DND-41 (cell line): ENCODE data around the gene HSPBP1.

ENCODE experiments used
- ATAC-seq: fragments of 200-7000 bp; cut with Tn5 transposase; 3 replicates; pipeline ENCODE4 v1.9.1; 2021; ENCODE audit warnings: low read depth; ENCODE audit not compliant: insufficient read depth
- DNase-seq: peaks from one replicate; pipeline ENCODE4 v3.0.0-alpha.2; 2020
- H2AFZ ChIP-seq: 2 replicates; pipeline ENCODE4 v1.6.0; 2012; ENCODE audit warnings: low read depth, low read length
- H3K27ac ChIP-seq: 2 replicates; pipeline ENCODE4 v1.5.1; 2012; ENCODE audit warnings: low read length, inconsistent platforms
- H3K27me3 ChIP-seq: fragments of 200-600 bp; sonication (generic); 2 replicates; pipeline ENCODE4 v1.6.0; 2012; ENCODE audit warnings: low read length, mild to moderate bottlenecking, inconsistent platforms; ENCODE audit not compliant: insufficient read depth, poor library complexity
- H3K36me3 ChIP-seq: 2 replicates; pipeline ENCODE4 v1.5.1; 2012; ENCODE audit warnings: low read length, inconsistent platforms; ENCODE audit not compliant: insufficient read depth
- H3K4me1 ChIP-seq: 2 replicates; pipeline ENCODE4 v1.5.1; 2012; ENCODE audit warnings: mild to moderate bottlenecking, low read length; ENCODE audit not compliant: insufficient read depth
- H3K4me2 ChIP-seq: 2 replicates; pipeline ENCODE4 v1.6.0; 2012; ENCODE audit warnings: mild to moderate bottlenecking, moderate library complexity, low read length, inconsistent platforms; ENCODE audit not compliant: insufficient read depth
- H3K4me3 ChIP-seq, 2 experiments: fragments of 200-600 bp in 1 of 2; shearing (Covaris generic) in 1 of 2; 2 replicates each; pipeline ENCODE4 v1.5.1; 2012 to 2016; ENCODE audit warnings: inconsistent platforms in 2 of 2, low read length in 2 of 2, mild to moderate bottlenecking in 2 of 2, low read depth in 1 of 2, moderate library complexity in 1 of 2
- H3K79me2 ChIP-seq: 2 replicates; pipeline ENCODE4 v1.6.0; 2012; ENCODE audit warnings: low read length, inconsistent platforms; ENCODE audit not compliant: insufficient read depth
- H3K9ac ChIP-seq: 2 replicates; pipeline ENCODE4 v1.6.0; 2012; ENCODE audit warnings: low read depth, mild to moderate bottlenecking, inconsistent platforms, low read length, moderate library complexity
- H3K9me3 ChIP-seq: 2 replicates; pipeline ENCODE4 v1.5.1; 2012; ENCODE audit warnings: low read length, moderate library complexity, mild to moderate bottlenecking, inconsistent platforms; ENCODE audit not compliant: insufficient read depth, severe bottlenecking
- H4K20me1 ChIP-seq: 2 replicates; pipeline ENCODE4 v1.6.0; 2012; ENCODE audit warnings: low read length; ENCODE audit not compliant: insufficient read depth
- EZH2 ChIP-seq: IDR thresholded peaks from 3 replicates; pipeline ENCODE4 v1.6.1; 2012; ENCODE audit warnings: borderline replicate concordance, low read depth, mild to moderate bottlenecking, moderate library complexity, low read length, inconsistent platforms; ENCODE audit not compliant: severe bottlenecking
- TF ChIP-seq, protein P1 (sequence below): IDR thresholded peaks from 2 replicates; pipeline ENCODE4 v1.5.1; 2012; ENCODE audit warnings: borderline replicate concordance, low read length, moderate library complexity, mild to moderate bottlenecking; ENCODE audit not compliant: poor library complexity, severe bottlenecking; ENCODE audit errors: extremely low read depth

Gene HSPBP1

DNA sequence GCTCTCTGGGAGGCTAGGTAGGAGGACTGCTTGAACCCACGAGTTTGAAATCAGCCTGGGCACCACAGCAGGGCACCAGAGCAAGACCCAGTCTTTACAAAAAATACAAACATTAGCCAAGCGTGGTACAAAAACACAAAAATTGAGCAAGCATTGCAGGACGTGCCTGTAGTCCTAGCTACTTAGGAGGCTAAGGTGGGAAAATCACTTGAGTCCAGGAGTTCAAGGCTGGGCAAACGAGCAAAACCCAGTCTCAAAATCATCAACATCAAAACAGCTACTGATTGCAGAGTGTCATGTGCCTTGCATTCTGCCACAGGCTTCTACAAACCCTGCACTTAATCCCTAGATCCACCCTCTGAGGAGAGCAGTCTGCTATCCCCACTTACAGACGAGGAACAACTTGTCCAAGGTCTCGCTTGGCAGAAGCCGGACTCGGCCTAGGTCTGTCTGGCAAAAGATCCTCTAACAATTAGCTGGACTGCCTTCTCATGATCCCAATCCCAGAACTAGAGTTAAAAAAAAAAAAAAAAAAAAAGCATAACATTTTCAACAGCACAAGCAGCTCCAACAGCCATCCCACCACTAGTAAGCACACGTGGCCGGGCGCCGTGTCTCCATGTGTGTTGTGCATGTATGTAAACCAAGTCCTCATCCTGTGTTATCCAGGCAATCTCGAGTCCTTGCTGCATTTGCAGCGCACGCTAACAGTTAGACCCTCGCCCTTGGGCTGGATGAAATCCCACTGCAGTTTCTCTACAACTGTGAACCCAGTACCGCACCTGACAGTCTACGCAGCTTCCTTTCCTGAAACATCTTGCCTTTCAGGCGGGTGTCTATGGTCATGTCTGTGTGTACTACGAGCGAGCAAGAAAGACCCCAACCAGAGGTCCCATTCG, 23.1 kb downstream of the HSPBP1 start:
- Histone ChIP-seq H3K27ac (peak overlapping the region; percentile 99), H3K27me3 (no peaks in the 10 kb centered on the region), H3K36me3 (peaks cover 43% of the 10 kb centered on the region), H3K4me2 (peak overlapping the region; percentile 91), H3K79me2 (peaks cover 78% of the 10 kb centered on the region), H3K9ac (peak overlapping the region; percentile 94), H2AFZ (no peak overlapping the region), H3K9me3 (no peaks in the 10 kb centered on the region), H3K4me1 (peaks cover 68% of the 10 kb centered on the region), H4K20me1 (peaks cover 60% of the 10 kb centered on the region), H3K4me3 (peak overlapping the region; percentile 64 to 85; a peak in 3 of 4 replicates)
- TF ChIP-seq, protein P1, sequence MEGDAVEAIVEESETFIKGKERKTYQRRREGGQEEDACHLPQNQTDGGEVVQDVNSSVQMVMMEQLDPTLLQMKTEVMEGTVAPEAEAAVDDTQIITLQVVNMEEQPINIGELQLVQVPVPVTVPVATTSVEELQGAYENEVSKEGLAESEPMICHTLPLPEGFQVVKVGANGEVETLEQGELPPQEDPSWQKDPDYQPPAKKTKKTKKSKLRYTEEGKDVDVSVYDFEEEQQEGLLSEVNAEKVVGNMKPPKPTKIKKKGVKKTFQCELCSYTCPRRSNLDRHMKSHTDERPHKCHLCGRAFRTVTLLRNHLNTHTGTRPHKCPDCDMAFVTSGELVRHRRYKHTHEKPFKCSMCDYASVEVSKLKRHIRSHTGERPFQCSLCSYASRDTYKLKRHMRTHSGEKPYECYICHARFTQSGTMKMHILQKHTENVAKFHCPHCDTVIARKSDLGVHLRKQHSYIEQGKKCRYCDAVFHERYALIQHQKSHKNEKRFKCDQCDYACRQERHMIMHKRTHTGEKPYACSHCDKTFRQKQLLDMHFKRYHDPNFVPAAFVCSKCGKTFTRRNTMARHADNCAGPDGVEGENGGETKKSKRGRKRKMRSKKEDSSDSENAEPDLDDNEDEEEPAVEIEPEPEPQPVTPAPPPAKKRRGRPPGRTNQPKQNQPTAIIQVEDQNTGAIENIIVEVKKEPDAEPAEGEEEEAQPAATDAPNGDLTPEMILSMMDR = no peak
- no peak for TF ChIP-seq EZH2
- DNase-seq (no peak), ATAC-seq (no peak)

DNA sequence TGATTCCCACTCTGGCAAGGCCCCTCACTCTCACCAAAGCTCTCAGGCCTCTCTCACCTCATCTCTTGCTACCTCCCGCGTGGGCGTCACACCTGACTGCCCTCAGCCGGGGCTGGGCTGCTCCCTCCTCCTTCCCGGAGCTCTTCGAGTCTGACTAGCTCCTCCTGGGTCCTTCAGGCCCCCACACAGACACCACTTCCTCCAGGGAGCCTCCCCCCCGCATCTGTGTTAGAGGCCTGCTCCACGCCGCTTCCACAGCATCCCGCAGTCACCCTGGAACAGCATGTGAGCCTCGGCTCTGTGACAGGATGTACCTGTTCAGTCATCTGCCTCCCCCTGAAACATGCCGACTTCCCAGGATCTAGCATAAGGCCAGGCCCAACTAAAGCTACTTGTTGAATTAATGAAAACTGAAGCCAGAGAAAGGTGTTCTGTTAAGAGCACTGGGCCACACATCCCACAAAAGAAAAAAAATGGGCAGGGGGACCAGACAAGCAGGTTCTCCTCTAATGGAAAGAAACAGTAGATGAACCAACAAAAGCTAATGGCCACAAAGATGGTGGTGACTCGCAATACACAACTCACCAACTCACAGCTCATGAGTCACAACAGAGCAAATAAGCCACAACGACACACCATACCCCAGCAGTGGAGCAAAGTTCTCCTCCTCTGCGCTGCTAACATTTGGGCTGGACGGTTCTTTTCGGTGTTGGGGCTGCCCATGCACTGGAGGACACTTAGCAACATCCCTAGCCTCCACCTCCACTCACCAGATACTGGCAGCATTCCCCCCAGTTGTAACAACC, 24.1 kb downstream of the HSPBP1 start:
- ATAC-seq (peak; percentile 8; the same call in 1 of the 3 replicates), DNase-seq (peak; percentile 75)

DNA sequence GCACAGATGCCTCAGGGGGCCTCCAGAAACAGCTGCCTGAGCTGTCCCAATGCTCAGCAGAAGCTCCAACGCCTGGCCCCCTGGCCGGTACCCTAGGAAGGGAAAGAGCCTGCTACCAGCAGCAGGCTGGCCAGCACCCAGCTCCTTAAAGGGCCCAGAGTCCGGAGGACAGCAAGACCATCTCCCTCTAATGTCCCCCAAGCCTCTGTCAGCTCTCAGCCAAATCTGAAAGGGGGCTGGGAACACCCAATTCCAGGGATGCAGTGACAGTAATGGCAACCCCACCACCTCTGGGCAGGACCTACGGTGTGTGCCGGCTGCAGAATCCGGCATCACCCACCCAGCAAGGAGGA, 25.3 kb downstream of the HSPBP1 start:
- ATAC-seq (no peak), DNase-seq (no peak)
- peak overlapping the region; percentile 94 for H3K9ac ChIP-seq
- peak overlapping the region; percentile 68; the same call in 1 of the 2 replicates for H2AFZ ChIP-seq
- peak overlapping the region; percentile 22 to 85; a peak in 3 of 4 replicates for H3K4me3 ChIP-seq
- H4K20me1 ChIP-seq = peaks cover 82% of the 10 kb centered on the region
- no peaks in the 10 kb centered on the region for H3K9me3 ChIP-seq
- peaks cover 94% of the 10 kb centered on the region for H3K79me2 ChIP-seq
- H3K27me3 ChIP-seq = no peaks in the 10 kb centered on the region
- no peak for TF ChIP-seq EZH2
- TF ChIP-seq, protein P1 = no peak
- peaks cover 54% of the 10 kb centered on the region for H3K4me1 ChIP-seq
- peaks cover 65% of the 10 kb centered on the region for H3K36me3 ChIP-seq
- peak overlapping the region; percentile 91 for H3K4me2 ChIP-seq
- peak overlapping the region; percentile 99 for H3K27ac ChIP-seq

More for the DNA sequence above, 24.1 kb downstream of the HSPBP1 start:
- no peaks in the 10 kb centered on the region for H3K27me3 ChIP-seq
- no peak for TF ChIP-seq EZH2
- TF ChIP-seq, protein P1 = no peak
- H3K4me1 ChIP-seq = peaks cover 66% of the 10 kb centered on the region
- H3K27ac ChIP-seq = peak overlapping the region; percentile 99
- peak overlapping the region; percentile 91 for H3K4me2 ChIP-seq
- peaks cover 70% of the 10 kb centered on the region for H4K20me1 ChIP-seq
- peak overlapping the region; percentile 94 for H3K9ac ChIP-seq
- H3K9me3 ChIP-seq = no peaks in the 10 kb centered on the region
- no peak overlapping the region for H2AFZ ChIP-seq
- H3K79me2 ChIP-seq = peaks cover 88% of the 10 kb centered on the region
- H3K4me3 ChIP-seq = peak overlapping the region; percentile 22 to 85; a peak in 3 of 4 replicates
- H3K36me3 ChIP-seq = peaks cover 53% of the 10 kb centered on the region
